ENCODE data around the gene SIRT7. TPM values are rescaled to one million over a fixed set of nuclear protein-coding genes. Genes with fewer than 3 reads are reported as not detected.

SIRT7 gene
- total RNA-seq, 6 donors from 2014 or later, result 35.7 to 87.0 (median 39.7) TPM

- no peaks in the 10 kb centered on the region for H3K27me3 ChIP-seq
- no peak for TF ChIP-seq POLR2AphosphoS5 (IDR thresholded peaks at IDR 0.05)
- TF ChIP-seq EP300 (IDR thresholded peaks at IDR 0.05), result no peak
- TF ChIP-seq, protein P1, sequence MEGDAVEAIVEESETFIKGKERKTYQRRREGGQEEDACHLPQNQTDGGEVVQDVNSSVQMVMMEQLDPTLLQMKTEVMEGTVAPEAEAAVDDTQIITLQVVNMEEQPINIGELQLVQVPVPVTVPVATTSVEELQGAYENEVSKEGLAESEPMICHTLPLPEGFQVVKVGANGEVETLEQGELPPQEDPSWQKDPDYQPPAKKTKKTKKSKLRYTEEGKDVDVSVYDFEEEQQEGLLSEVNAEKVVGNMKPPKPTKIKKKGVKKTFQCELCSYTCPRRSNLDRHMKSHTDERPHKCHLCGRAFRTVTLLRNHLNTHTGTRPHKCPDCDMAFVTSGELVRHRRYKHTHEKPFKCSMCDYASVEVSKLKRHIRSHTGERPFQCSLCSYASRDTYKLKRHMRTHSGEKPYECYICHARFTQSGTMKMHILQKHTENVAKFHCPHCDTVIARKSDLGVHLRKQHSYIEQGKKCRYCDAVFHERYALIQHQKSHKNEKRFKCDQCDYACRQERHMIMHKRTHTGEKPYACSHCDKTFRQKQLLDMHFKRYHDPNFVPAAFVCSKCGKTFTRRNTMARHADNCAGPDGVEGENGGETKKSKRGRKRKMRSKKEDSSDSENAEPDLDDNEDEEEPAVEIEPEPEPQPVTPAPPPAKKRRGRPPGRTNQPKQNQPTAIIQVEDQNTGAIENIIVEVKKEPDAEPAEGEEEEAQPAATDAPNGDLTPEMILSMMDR (IDR thresholded peaks at IDR 0.05), result peak; percentile 79 to 90 (median 90)
- peak in 1 of 4 donors; percentile 7 for TF ChIP-seq POLR2A (IDR thresholded peaks at IDR 0.05)
- peak overlapping the region; percentile 67 to 98 (median 87) for H3K4me3 ChIP-seq
- peak in 1 of 2 donors; percentile 47 for ATAC-seq (ENCODE audit: low FRiP score in 2 of 2)
- 52 to 64% methylated on average over 27 to 40 of the region's 52 CpGs for WGBS, 2 donors
- peaks cover 37 to 65% (median 45%) of the 10 kb centered on the region in 4 donors for H3K4me1 ChIP-seq
- no peaks in the 10 kb centered on the region for H3K9me3 ChIP-seq
- DNase-seq, result peak in 1 of 2 donors; percentile 92
- H3K27ac ChIP-seq, result peak overlapping the region; percentile 92 to 99 (median 96)
- H3K36me3 ChIP-seq, result peaks cover 14 to 54% (median 34%) of the 10 kb centered on the region in 4 donors
Measured at GRCh38 chr17:81869221-81870130, 48.5 kb downstream of the SIRT7 start.

- ATAC-seq (ENCODE audit: low FRiP score in 2 of 2) (no peak), DNase-seq (peak in 1 of 2 donors; percentile 76)
- H3K27ac ChIP-seq, result peak overlapping the region; percentile 92 to 99 (median 96)
- no peaks in the 10 kb centered on the region for H3K9me3 ChIP-seq
- WGBS, 2 donors, result 74 to 81% methylated on average over 15 to 24 of the region's 30 CpGs
- peaks cover 37 to 72% (median 45%) of the 10 kb centered on the region in 4 donors for H3K4me1 ChIP-seq
- no peak for TF ChIP-seq POLR2A (IDR thresholded peaks at IDR 0.05)
- no peak for TF ChIP-seq EP300 (IDR thresholded peaks at IDR 0.05)
- TF ChIP-seq, protein P1 (IDR thresholded peaks at IDR 0.05), result no peak
- H3K4me3 ChIP-seq, result peak overlapping the region in 1 of 4 donors; percentile 67
- no peaks in the 10 kb centered on the region for H3K27me3 ChIP-seq
- H3K36me3 ChIP-seq, result peaks cover 14 to 58% (median 34%) of the 10 kb centered on the region in 4 donors
Measured at GRCh38 chr17:81868674-81869220, 49.2 kb downstream of the SIRT7 start.

GRCh38 chr17:81867991-81868673 lies 49.8 kb downstream of the SIRT7 start:
- Histone ChIP-seq H3K4me3 (no peak overlapping the region), H3K36me3 (peaks cover 14 to 63% (median 34%) of the 10 kb centered on the region in 4 donors), H3K27me3 (no peaks in the 10 kb centered on the region), H3K4me1 (peaks cover 38 to 77% (median 45%) of the 10 kb centered on the region in 4 donors), H3K9me3 (no peaks in the 10 kb centered on the region), H3K27ac (peak overlapping the region; percentile 41 to 99 (median 96))
- TF ChIP-seq POLR2AphosphoS5 (IDR thresholded peaks at IDR 0.05) (no peak), EP300 (IDR thresholded peaks at IDR 0.05) (no peak), POLR2A (IDR thresholded peaks at IDR 0.05) (no peak)
- TF ChIP-seq, protein P1 (IDR thresholded peaks at IDR 0.05), result no peak
- WGBS, 2 donors, result 68 to 77% methylated on average over 7 to 28 of the region's 28 CpGs
- no peak for ATAC-seq (ENCODE audit: low FRiP score in 2 of 2)
- DNase-seq, result peak in 1 of 2 donors; percentile 82

DNA sequence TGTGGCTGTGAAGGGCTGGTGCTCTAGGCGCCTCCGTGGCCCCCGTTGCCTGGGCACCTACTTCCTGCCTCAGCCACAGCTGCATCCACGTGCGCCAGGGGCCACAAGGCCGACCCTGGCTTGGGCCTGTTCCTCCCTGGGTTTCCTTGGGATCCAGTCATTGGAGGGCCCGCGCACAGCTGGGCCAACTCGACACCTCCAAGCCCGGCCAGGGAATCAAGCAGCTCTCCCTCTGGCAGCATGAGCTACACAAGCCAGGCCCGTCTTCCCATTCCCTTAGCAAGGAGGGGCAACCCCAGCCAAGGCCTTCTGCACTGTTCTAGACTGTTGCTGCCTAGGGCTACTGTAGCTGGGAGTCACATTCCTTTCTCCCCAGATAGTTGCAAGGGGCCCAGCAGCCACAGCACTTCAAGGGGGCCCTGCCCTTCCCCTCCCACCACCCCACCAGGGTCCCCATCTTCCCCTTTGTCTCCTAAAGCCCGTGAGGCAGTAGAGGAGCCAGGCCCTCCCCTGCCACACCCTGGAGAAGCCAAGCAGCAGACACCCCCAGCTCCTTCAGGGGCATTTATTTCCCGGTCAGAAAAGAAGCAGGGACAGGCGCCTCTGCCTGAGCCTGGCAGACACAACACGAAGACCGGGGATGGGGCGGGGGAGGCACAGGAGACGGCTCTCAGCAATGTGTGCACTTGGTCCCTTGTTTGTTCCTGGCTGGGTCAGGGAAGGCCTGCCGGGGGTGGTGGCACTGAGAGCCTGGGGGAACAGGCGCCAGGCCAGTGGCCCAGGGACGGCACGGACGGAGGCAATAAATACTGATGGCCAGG lies 50.6 kb downstream of the SIRT7 start:
- peak in 1 of 2 donors; percentile 37 for TF ChIP-seq POLR2AphosphoS5 (IDR thresholded peaks at IDR 0.05)
- TF ChIP-seq POLR2A (IDR thresholded peaks at IDR 0.05), result peak in 1 of 4 donors; percentile 26
- TF ChIP-seq, protein P1 (IDR thresholded peaks at IDR 0.05), result no peak
- 50 to 57% methylated on average over 16 to 23 of the region's 23 CpGs for WGBS, 2 donors
- DNase-seq, result peak in 1 of 2 donors; percentile 86
- peak overlapping the region; percentile 41 to 99 (median 96) for H3K27ac ChIP-seq
- no peaks in the 10 kb centered on the region for H3K27me3 ChIP-seq
- H3K4me1 ChIP-seq, result peaks cover 39 to 77% (median 43%) of the 10 kb centered on the region in 4 donors
- H3K36me3 ChIP-seq, result peaks cover 14 to 67% (median 34%) of the 10 kb centered on the region in 4 donors
- no peaks in the 10 kb centered on the region for H3K9me3 ChIP-seq
- no peak overlapping the region for H3K4me3 ChIP-seq
- no peak for ATAC-seq (ENCODE audit: low FRiP score in 2 of 2)

Measured in upper lobe of left lung (tissue), 6 donors.